ENCODE measurements around the gene HPCAL4.

Gene HPCAL4

DNA sequence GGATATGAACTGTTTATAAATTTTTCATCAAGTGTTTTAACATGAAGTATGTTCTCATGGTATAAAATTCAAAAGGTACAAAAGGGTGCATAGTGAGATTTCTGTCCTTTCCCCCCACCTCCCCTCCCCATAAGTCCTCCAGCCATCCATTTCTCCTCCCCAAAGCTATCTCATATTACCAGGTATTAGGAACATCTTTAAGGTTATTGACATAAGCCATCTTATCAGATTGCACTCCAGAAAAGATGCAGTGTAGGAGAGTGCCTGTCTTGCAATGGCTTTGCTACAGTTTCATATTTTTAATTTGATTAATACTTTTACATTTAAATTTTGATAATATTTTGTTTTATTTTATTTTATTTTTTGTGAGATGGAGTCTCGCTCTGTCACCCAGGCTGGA, 13.5 kb upstream of the HPCAL4 start:
- TF ChIP-seq, protein P1, sequence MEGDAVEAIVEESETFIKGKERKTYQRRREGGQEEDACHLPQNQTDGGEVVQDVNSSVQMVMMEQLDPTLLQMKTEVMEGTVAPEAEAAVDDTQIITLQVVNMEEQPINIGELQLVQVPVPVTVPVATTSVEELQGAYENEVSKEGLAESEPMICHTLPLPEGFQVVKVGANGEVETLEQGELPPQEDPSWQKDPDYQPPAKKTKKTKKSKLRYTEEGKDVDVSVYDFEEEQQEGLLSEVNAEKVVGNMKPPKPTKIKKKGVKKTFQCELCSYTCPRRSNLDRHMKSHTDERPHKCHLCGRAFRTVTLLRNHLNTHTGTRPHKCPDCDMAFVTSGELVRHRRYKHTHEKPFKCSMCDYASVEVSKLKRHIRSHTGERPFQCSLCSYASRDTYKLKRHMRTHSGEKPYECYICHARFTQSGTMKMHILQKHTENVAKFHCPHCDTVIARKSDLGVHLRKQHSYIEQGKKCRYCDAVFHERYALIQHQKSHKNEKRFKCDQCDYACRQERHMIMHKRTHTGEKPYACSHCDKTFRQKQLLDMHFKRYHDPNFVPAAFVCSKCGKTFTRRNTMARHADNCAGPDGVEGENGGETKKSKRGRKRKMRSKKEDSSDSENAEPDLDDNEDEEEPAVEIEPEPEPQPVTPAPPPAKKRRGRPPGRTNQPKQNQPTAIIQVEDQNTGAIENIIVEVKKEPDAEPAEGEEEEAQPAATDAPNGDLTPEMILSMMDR (IDR thresholded peaks at IDR 0.05; ENCODE audit: insufficient read depth, missing control alignments): no peak
- no peak for DNase-seq (ENCODE audit: insufficient read length, low spot score)
- no peak for FAIRE-seq

DNA sequence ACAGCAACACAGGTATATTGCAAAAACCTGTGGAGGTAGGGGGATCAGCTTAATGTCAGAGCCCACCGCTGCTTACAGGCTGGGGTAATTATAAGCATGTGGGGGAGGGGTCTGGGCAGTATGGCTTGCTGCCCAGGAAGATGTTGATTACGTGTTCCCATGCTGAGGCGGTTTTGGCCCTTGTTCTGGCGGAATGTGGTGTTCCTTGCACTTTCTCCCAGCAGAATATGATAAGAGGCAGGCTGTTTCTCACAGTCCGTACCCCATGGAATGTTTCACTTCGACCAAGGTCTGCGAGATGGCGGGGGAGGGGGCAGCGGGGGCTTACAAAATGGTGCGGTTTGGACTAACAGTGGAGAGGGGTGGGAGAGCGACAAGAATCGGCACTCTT, 9.8 kb upstream of the HPCAL4 start:
- FAIRE-seq (no peak), DNase-seq (ENCODE audit: insufficient read length, low spot score) (no peak)
- TF ChIP-seq, protein P1 (IDR thresholded peaks at IDR 0.05; ENCODE audit: insufficient read depth, missing control alignments): no peak

DNA sequence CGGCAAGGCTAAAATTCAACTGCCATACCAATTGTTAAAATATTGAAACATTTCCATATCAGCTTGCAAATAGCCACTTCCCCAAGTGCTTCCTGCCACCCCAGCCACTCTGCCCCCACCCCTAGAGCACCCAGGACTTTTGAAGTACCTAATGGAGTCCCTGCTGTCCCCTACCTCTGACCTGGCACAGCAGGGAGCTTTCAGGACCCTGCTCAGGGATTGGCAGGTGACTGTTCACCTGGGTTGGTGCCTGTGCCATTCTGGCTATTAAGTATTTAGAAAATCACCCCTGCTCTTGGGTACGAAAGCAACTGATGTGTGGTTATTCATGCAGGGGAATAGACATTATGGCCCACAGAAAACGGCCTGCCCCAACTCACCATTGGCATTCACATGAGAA, 9.1 kb upstream of the HPCAL4 start:
- DNase-seq (ENCODE audit: insufficient read length, low spot score): no peak
- no peak for FAIRE-seq
- TF ChIP-seq, protein P1 (IDR thresholded peaks at IDR 0.05; ENCODE audit: insufficient read depth, missing control alignments): no peak

DNA sequence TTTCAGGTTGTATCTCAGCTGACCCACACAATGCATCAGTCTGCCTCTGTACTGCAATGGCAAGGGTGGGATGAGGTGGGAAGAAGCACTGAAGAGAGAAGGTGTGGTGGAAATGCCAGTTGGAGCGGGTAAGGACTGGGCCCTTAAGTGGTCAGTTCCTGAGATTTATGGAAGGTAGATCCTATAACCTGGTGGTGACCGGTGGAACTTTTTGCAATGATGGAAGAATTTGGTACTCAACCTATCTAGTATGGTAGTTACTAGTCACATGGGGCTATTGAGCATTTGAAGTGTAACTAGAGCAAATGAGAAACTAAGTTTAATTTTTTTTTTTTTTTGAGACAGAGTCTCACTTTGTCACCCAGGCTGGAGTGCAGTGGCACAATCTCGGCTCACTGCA, 8.2 kb upstream of the HPCAL4 start:
- no peak for DNase-seq (ENCODE audit: insufficient read length, low spot score)
- TF ChIP-seq, protein P1 (IDR thresholded peaks at IDR 0.05; ENCODE audit: insufficient read depth, missing control alignments): no peak
- no peak for FAIRE-seq

DNA sequence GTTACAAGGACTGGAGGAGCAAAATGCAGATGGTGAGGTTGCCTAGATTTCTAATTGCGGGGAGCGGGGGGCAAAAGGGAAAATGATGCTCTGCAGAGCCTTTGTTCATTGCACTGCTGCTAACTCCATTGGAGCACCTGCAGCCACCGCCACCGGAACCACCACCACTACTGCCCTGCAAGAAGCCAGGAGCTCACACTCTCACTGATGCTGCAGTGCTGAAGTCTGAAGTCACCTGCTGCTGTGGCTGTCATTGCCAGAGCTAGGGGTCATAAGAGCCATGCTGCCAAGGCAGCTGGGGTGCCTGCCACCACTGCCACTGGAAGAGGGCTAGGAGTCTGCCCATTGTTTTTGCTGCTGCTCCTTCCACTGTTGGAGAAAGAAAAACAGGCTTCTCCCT, 7.3 kb upstream of the HPCAL4 start:
- FAIRE-seq (no peak), DNase-seq (ENCODE audit: insufficient read length, low spot score) (no peak)
- TF ChIP-seq, protein P1 (IDR thresholded peaks at IDR 0.05; ENCODE audit: insufficient read depth, missing control alignments): no peak

DNA sequence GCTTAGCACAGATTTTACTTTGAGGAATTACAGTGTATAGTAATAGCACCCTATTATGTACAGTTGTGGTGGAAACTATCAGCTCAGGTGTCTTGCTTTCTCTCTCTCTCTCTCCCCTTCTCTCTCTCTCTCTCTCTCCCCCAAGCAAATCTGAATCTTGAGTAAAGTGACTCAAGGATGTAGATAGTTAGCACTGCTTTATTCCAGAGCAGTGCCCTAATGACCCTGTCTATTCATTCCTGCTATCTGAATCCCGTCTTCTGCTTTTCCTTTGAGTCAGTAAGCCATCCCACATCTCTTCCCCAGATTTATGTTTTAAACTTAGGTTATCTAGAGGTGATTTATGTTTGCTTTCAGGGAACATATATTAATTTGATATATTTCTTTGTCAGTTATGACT, 5.2 kb upstream of the HPCAL4 start:
- FAIRE-seq (no peak), DNase-seq (ENCODE audit: insufficient read length, low spot score) (no peak)
- TF ChIP-seq, protein P1 (IDR thresholded peaks at IDR 0.05; ENCODE audit: insufficient read depth, missing control alignments): no peak

DNA sequence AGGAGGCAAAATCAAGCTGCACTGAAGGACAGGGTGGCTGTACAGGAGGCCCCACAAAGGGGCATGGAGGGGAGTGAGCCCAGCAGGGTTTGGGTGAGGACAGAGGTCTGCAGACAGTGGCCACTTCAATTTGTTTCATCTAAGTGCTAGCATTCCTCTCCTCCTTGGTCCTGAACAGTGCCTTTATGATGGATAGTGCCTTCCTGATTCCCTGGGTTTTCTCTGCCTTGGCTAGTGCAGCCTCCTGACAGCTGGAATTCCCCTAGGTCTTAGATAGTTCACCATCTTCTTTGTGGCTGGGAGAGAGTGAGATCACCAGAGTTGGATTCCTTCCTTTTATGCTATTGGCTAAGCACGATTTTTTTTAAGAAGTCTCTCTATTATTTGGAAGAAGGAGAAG, 3.8 kb upstream of the HPCAL4 start:
- FAIRE-seq: no peak

More for the DNA sequence above, 3.8 kb upstream of the HPCAL4 start:
- DNase-seq (ENCODE audit: insufficient read length, low spot score): no peak
- TF ChIP-seq, protein P1 (IDR thresholded peaks at IDR 0.05; ENCODE audit: insufficient read depth, missing control alignments): no peak
